IPS-NIHi7 (cell line): Measurements from ENCODE around the gene DPP10.

ENCODE experiments used
- DNase-seq: peaks from one replicate; pipeline ENCODE4 v3.0.0; 2012; ENCODE audit warnings: mixed read lengths; ENCODE audit errors: extremely low spot score

DPP10 gene

GRCh38 chr2:115160531-115161080 is 718.2 kb downstream of the DPP10 start:
- no peak for DNase-seq

- peak; percentile 52 for DNase-seq
Measured at GRCh38 chr2:115161081-115161770, 718.8 kb downstream of the DPP10 start.

- DNase-seq: peak; percentile 56
Measured at GRCh38 chr2:115161771-115162493, 719.5 kb downstream of the DPP10 start.

GRCh38 chr2:115162494-115163293 is 720.3 kb downstream of the DPP10 start:
- DNase-seq: peak; percentile 32

- DNase-seq: peak; percentile 24
Measured at GRCh38 chr2:115163572-115163971, 721.1 kb downstream of the DPP10 start.

- DNase-seq: peak; percentile 17
Measured at GRCh38 chr2:115165529-115166109, 723.2 kb downstream of the DPP10 start.

GRCh38 chr2:115168457-115168856 is 726.0 kb downstream of the DPP10 start:
- no peak for DNase-seq

GRCh38 chr2:115169814-115170213 is 727.4 kb downstream of the DPP10 start:
- no peak for DNase-seq

GRCh38 chr2:115171751-115172150 is 729.3 kb downstream of the DPP10 start:
- no peak for DNase-seq

- DNase-seq: no peak
Measured at GRCh38 chr2:115174651-115175050, 732.2 kb downstream of the DPP10 start.

GRCh38 chr2:115183144-115183543 is 740.7 kb downstream of the DPP10 start:
- DNase-seq: peak; percentile 36

GRCh38 chr2:115190459-115190858 is 748.0 kb downstream of the DPP10 start:
- DNase-seq: no peak

GRCh38 chr2:115194623-115195022 is 752.2 kb downstream of the DPP10 start:
- DNase-seq: no peak

GRCh38 chr2:115196587-115196986 is 754.1 kb downstream of the DPP10 start:
- no peak for DNase-seq

- DNase-seq: no peak
Measured at GRCh38 chr2:115199966-115200365, 757.5 kb downstream of the DPP10 start.

- DNase-seq: no peak
Measured at GRCh38 chr2:115201386-115201785, 758.9 kb downstream of the DPP10 start.

GRCh38 chr2:115208493-115209164 is 766.2 kb downstream of the DPP10 start:
- no peak for DNase-seq

GRCh38 chr2:115214050-115214449 is 771.6 kb downstream of the DPP10 start:
- DNase-seq: peak; percentile 42

- DNase-seq: no peak
Measured at GRCh38 chr2:115219296-115219695, 776.9 kb downstream of the DPP10 start.

GRCh38 chr2:115234186-115234585 is 791.7 kb downstream of the DPP10 start:
- no peak for DNase-seq

GRCh38 chr2:115234737-115235136 is 792.3 kb downstream of the DPP10 start:
- no peak for DNase-seq
